GM18517 (cell line): ENCODE measurements around the gene RABAC1.

Experiments
- ATAC-seq: cut with Tn5 transposase; IDR thresholded peaks from one replicate; pipeline ENCODE4 v1.9.1; 2021; ENCODE audit warnings: mild to moderate bottlenecking, moderate library complexity; ENCODE audit not compliant: unreplicated experiment

Gene RABAC1

DNA sequence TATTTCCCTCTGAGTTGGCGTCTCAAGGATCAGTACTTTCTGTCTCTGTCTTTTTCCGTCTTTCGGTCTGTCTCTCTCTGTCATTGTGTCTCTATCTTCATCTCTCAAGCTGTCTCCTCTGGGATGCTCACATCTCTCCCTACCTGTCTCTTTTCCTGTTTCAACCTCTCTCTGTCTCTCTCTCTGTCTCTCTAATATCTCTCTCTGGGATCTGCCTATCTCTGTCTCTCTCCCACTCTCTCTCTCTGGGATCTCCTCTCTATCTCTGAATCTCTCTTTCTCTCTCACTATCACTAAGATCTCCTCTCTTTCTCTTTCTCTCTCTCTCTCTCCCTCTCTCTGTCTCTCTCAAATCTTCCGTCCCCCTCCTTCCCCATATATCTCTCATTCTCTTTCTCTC, 30.9 kb upstream of the RABAC1 start:
- ATAC-seq: no peak

GRCh38 chr19:41988947-41989346, 29.8 kb upstream of the RABAC1 start:
- no peak for ATAC-seq

- ATAC-seq: no peak
Measured at GRCh38 chr19:41987141-41987860, 28.2 kb upstream of the RABAC1 start.

GRCh38 chr19:41984961-41985360, 25.8 kb upstream of the RABAC1 start:
- no peak for ATAC-seq

- ATAC-seq: no peak
Measured at GRCh38 chr19:41981724-41982123, 22.6 kb upstream of the RABAC1 start.

DNA sequence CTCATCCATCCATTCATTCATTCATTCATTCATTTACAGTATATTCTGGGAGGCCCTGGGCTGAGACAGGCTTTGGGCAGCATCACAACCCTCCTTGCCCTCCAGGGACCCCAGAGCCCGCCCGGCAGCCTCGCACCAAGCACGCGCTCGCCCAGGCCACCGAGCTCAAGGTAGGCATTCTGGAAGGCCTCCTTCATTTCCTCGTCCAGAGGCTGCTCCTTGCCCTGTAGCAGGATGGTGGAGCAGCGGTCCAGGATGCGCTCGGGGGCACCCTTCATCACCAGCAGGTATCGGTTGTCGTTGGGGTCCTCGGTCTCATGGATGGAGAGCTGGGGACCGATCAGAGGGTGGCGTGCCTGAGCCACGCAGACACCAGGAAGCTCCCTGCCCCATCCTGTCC, 19.3 kb upstream of the RABAC1 start:
- no peak for ATAC-seq

- ATAC-seq: no peak
Measured at GRCh38 chr19:41977916-41978315, 18.8 kb upstream of the RABAC1 start.

DNA sequence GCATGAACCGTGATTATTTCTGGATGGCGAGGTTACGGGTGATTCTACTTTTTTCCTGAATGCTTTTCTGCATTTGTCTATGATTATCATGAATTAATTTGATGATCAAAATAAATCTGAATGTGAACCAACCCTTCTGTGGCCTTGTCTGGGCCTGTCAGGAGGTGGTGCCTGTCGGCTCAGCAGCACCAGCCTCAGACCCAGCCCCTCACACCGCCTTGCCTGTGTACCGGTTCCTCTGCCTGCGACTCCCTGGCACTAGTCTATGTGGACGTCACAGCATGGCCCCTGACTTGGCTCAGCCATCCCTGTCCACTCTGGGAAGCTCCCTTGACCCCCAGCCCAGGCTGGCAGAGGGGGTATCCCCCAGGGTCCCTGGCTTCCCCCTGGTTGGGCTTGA, 15.5 kb upstream of the RABAC1 start:
- no peak for ATAC-seq

- ATAC-seq: no peak
Measured at GRCh38 chr19:41971363-41971762, 12.2 kb upstream of the RABAC1 start.

DNA sequence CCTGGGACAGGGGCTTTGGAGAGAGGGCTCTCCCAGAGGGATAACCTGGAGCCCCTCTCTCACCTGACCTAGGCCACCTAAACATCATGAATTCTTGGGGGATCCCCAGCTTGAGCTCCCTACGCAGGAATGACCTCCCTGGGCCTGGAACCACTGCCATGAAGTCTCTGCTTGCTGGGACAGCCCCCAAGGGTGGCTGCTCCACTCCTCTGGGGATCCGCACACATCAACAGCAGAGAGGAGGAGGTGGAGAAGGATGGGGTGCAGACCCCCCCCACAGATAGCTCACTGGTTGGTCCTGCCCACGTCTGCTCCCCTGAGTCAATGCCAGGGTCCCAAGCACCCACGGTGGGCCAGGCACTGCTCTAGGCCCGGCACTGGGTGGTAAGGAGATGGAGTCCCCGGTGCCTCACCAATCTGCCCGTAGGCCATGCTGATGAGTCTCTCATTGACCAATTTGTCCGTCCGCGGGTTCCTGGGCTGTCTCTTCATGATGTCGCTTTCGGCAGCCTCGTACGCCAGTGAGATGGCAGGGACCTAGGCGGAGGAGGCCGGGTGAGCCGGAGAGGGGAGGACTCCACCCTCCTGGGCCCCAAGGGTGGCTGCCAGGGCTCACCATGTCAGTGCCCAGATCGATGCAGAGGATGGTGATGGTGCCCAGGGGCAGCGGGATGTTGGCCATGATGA, 10.8 kb upstream of the RABAC1 start:
- ATAC-seq: no peak

- ATAC-seq: no peak
Measured at GRCh38 chr19:41968751-41969595, 9.9 kb upstream of the RABAC1 start.

- ATAC-seq: no peak
Measured at GRCh38 chr19:41967054-41967783, 8.1 kb upstream of the RABAC1 start.

GRCh38 chr19:41965106-41965505, 6.0 kb upstream of the RABAC1 start:
- ATAC-seq: no peak

- no peak for ATAC-seq
Measured at GRCh38 chr19:41960973-41961372, 1.9 kb upstream of the RABAC1 start.

- ATAC-seq: no peak
Measured at GRCh38 chr19:41958367-41959055, 610 bp downstream of the RABAC1 start.

GRCh38 chr19:41957838-41958366, 1.2 kb downstream of the RABAC1 start:
- no peak for ATAC-seq

DNA sequence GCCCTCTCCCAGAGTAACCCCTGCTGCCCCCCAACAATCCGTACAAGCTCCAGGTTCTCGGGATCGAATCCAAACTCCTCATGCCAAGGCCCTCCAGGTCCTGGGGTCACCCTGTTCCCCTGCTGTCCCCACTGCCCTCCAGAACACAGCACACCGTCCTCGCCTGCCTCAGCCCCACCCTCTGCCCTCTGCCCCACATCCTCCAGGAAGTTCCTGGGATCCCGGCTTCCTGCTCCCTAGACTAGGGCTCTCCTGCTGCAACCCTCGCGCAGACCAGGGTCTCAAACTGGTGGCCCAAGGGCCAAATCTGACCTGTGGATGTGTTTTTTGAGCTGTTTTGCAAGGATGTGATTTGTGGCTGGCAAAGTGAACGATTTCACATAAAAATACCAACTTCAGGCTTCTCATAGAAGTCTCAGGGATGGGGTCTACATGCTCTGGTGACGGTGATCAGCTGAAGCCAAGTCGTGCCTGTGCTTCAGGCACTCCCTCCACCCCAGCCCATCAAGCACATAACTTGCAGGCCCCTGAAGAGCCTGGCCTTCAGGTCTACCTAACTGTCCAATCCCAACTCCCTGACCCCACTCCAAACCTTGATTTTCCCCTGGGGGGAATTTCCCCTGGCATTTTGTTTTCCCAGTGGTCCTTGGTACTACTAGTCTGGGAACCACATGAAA, 1.8 kb downstream of the RABAC1 start:
- no peak for ATAC-seq

- no peak for ATAC-seq
Measured at GRCh38 chr19:41956621-41957020, 2.5 kb downstream of the RABAC1 start.

DNA sequence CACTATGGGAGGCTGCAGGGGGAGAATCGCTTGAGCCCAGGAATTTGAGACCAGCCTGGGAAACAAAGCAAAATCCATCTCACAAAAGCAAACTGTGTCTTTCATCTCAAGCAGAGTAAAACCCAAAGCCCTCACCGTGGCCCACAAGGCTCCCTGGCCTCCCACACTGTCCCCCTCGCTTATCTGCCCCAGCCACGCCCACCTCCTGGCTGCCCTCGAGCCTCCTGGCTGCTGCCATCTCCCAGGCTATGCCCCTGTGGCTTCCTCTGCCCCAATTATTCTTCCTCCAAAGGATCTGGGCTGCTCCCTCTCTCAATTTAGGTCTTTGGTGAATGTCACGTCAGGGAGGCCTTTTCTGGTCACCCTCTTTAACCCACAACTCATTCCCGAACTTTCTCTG, 3.6 kb downstream of the RABAC1 start:
- ATAC-seq: no peak
